ENCODE measurements around the gene SMU1.

DNA sequence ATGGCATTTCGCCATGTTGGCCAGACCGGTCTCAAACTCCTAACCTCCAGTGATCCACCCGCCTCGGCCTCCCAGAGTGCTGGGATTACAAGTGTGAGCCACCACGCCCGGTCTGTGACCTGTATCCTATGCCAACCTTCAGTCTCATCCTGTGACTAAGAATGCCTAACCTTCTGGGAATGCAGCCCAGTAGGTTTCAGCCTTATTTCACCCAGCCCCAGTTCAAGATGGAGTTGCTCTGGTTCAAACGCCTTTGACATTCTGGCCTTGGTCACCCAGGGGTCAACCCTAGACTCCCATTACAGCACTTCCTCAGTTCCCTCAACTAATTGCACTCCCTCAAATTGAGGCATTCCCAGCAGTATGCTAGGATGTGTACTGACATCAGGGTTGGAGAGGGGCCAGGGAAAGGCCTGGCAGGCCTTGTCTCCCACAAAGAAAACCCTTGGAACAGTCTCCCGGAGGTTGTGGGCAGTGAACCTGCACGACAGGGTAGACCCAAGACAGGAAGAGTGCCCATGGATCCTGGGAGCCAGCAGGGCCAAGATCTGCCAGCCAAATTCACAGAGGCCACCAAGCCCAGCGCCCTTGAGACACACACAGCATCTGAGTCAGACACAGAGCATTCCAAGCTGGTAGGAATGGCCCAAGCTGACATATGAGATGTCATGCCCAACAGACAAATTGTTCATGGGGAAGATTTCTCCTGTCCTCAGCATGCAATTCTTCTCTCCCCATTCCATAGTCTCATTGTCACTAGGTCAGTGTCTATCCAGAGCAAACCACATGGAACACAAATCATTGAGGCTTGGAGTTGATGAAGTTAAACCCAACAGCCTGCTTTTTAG is 24.9 kb upstream of the SMU1 start:
- TF ChIP-seq CTCF (IDR thresholded peaks at IDR 0.05) = no peak
- no peak for TF ChIP-seq POLR2A (IDR thresholded peaks at IDR 0.05; ENCODE audit: low read depth)

Measured in esophagus muscularis mucosa (tissue), 3 donors.